ENCODE measurements around the gene FOXB1. TPM values are rescaled to one million over a fixed set of nuclear protein-coding genes. Genes with fewer than 3 reads are reported as not detected.

FOXB1 gene
- total and polyA plus RNA-seq, 7 donors: 0.09 TPM; not detected in 6

DNA sequence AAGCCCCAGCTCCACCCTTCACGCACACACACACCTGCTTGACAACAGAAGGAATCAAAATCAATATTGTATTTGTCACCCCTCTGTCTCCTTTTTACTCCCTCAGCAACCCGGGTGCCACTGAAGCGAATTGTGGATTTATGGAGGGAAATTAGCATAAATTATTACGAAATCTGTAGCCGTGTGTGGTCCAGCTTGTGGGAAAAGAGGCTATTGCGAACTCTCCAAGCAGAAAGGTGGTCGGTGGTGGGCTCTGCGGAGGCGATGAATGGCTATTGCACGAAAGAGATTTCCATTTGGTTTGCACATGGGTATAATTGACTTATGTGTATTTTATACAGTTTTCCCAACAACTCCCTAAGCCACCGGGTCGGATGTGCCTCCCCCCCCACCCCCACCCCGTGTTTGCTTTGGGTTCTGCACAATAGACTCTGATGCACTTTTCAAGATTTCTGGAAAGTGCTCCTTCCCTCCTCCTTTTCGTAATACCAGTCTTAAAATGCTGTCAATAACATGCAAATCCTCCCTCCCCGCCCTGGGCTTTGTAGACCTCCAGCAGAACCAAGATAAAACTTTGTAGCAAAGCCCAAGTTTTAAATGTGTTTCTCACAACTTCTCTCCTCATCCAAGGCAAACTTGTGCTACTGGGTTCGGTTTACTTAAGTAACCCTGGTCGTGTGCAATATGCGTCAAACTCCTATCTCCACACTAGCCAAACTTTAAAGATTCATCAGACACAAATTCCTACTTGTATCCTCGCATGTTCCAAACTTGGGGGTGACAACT, 3.1 kb upstream of the FOXB1 start:
- Histone ChIP-seq H3K4me3 (no peak overlapping the region), H3K27me3 (peaks cover 81 to 100% (median 100%) of the 10 kb centered on the region in 3 donors), H3K4me1 (peaks cover 0 to 45% (median 36%) of the 10 kb centered on the region in 4 donors)

DNA sequence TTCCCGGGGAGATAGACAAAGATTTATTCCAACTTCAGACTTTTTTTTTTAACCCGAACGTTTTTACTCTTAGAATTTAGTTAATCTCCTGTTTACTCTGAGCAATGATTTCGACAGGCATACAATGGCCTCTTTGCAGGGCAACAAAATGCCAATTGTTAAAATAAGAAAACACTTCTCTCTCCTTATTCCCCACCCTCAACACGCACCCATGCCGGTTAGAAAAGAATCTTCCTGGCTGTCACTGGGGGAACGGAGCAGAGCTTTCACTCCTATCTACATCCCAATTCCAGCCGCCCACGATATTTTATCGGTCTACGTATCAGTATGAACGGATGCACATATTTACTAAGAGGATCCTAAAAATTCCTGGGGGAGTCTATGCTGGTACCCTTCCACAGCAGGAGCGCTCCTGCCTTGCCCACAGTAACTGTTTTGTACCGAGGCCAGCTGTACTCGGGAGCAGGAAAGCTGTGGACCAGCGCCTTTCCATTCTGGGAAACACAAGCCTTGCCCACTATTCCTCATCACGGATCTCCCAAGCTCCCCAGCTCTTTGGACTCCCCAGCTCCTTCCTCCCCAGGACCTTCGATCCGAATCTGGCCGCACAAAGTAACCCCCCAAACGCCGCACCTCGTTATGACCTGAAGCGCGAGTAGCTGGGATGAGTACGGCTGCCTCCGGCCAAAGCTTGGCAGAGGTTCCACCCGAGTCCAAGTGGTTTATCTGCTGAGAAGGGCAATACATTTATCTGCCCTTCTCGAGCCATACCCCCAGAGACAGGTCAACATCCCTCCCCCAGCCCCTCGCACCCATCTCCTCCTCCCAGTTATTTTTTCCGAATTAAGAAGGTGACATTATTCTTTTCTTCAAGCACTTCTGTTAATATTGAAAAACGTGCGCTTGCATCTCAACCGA, 2.2 kb upstream of the FOXB1 start:
- peaks cover 84 to 100% (median 100%) of the 10 kb centered on the region in 3 donors for H3K27me3 ChIP-seq
- TF ChIP-seq, protein P1, sequence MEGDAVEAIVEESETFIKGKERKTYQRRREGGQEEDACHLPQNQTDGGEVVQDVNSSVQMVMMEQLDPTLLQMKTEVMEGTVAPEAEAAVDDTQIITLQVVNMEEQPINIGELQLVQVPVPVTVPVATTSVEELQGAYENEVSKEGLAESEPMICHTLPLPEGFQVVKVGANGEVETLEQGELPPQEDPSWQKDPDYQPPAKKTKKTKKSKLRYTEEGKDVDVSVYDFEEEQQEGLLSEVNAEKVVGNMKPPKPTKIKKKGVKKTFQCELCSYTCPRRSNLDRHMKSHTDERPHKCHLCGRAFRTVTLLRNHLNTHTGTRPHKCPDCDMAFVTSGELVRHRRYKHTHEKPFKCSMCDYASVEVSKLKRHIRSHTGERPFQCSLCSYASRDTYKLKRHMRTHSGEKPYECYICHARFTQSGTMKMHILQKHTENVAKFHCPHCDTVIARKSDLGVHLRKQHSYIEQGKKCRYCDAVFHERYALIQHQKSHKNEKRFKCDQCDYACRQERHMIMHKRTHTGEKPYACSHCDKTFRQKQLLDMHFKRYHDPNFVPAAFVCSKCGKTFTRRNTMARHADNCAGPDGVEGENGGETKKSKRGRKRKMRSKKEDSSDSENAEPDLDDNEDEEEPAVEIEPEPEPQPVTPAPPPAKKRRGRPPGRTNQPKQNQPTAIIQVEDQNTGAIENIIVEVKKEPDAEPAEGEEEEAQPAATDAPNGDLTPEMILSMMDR (IDR thresholded peaks at IDR 0.05): no peak
- TF ChIP-seq EP300 (IDR thresholded peaks at IDR 0.05): no peak
- TF ChIP-seq POLR2AphosphoS5 (IDR thresholded peaks at IDR 0.05): no peak
- TF ChIP-seq POLR2A (IDR thresholded peaks at IDR 0.05): no peak
- 7 to 8% methylated on average over 34 of the region's 34 CpGs for WGBS, 2 donors
- peaks cover 0 to 51% (median 37%) of the 10 kb centered on the region in 4 donors for H3K4me1 ChIP-seq
- intact Hi-C loops (cut with DNase I): no loop called here
- no peak for DNase-seq
- no peak overlapping the region for H3K27ac ChIP-seq
- H3K9me3 ChIP-seq: no peaks in the 10 kb centered on the region
- H3K36me3 ChIP-seq: no peaks in the 10 kb centered on the region
- no peak overlapping the region for H3K4me3 ChIP-seq

More for the DNA sequence above, 3.1 kb upstream of the FOXB1 start:
- intact Hi-C loops (cut with DNase I): no loop called here
- Histone ChIP-seq H3K27ac (no peak overlapping the region), H3K9me3 (no peaks in the 10 kb centered on the region), H3K36me3 (no peaks in the 10 kb centered on the region)
- WGBS, 2 donors: 6 to 8% methylated on average over 19 of the region's 19 CpGs
- no peak for DNase-seq
- TF ChIP-seq, protein P1 (IDR thresholded peaks at IDR 0.05): no peak
- TF ChIP-seq EP300 (IDR thresholded peaks at IDR 0.05): no peak
- no peak for TF ChIP-seq POLR2AphosphoS5 (IDR thresholded peaks at IDR 0.05)
- TF ChIP-seq POLR2A (IDR thresholded peaks at IDR 0.05): no peak

DNA sequence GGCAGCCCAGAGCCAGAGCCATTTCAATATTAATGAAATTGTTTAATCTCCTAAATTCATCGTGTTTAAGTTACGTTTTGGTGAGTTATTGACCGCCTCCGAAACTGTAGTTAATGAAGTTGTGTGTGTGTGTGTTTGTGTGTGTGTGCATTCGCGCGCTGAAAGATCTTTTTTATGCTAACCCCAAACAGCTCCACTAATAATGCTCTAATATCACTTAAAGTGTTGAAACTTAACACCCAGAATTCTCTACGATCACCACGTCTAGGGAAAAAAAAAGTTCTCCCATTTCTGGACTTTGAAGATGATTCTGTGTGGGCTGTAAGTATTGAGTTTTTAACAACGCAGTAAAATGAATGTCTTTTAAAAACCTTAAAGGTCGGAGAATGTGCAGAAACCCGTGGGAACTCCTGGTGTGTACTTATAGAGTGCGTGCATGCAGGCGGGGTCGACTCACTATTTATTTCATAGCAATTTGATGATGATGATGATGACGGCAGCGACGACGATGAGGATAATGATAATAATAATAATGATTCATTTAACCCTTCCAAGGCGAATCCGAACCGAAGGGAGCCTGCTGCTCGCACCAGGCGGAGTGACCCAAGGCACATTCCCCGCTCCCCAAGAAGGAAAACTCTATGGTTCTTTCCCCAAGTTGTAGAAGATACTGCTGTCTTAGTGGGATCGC, 1.4 kb upstream of the FOXB1 start:
- Histone ChIP-seq H3K27ac (no peak overlapping the region), H3K4me3 (no peak overlapping the region), H3K9me3 (no peaks in the 10 kb centered on the region), H3K27me3 (peaks cover 82 to 100% (median 100%) of the 10 kb centered on the region in 3 donors), H3K4me1 (peaks cover 0 to 45% (median 31%) of the 10 kb centered on the region in 4 donors), H3K36me3 (no peaks in the 10 kb centered on the region)
- TF ChIP-seq EP300 (IDR thresholded peaks at IDR 0.05): no peak
- no peak for TF ChIP-seq POLR2AphosphoS5 (IDR thresholded peaks at IDR 0.05)
- no peak for TF ChIP-seq POLR2A (IDR thresholded peaks at IDR 0.05)
- TF ChIP-seq, protein P1 (IDR thresholded peaks at IDR 0.05): no peak
- no peak for DNase-seq
- 13 to 16% methylated on average over 26 of the region's 26 CpGs for WGBS, 2 donors
- intact Hi-C loops (cut with DNase I): no loop called here

DNA sequence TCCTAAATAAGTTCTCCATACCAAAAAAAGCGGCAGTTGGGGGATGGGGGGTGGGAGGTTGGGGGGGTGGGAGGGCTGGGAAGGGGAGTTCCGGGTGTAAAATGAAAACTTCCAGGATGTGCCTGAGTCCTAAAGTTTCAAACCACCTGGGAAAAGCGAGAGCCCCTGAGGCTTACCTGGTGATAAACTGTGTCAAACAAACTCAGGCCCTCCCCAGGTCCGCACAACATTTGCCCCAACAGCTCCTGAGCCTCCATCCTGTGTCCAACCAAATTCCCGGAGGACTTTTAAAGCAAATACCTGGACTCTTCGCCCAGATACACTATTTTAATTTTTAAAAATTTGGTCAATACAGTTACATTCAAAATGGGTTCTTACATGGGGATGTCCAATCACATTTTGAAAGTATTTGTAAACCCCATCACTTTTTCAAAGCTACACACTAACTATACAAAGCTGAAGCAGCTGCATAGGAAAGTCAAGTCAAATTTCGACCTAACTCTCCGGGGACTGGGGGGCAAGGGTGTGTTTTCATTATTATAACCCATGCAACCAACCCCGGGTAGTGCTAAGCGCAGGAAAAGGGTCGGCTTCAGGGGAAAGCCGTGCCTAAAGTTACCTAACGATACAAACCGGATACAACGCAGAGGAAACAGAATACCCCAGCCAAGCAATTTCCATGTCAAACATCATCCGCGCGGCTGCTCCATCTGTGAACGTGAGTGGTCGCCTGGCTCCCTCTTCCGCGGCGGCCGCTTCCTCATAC, 685 bp upstream of the FOXB1 start:
- WGBS, 2 donors: 2 to 3% methylated on average over 24 of the region's 24 CpGs
- DNase-seq: no peak
- Histone ChIP-seq H3K4me1 (peaks cover 0 to 45% (median 31%) of the 10 kb centered on the region in 4 donors), H3K36me3 (no peaks in the 10 kb centered on the region), H3K4me3 (peak overlapping the region in 1 of 4 donors; percentile 45), H3K27ac (no peak overlapping the region), H3K9me3 (no peaks in the 10 kb centered on the region), H3K27me3 (peaks cover 83 to 100% (median 100%) of the 10 kb centered on the region in 3 donors)
- intact Hi-C loops (cut with DNase I): no loop called here
- no peak for TF ChIP-seq EP300 (IDR thresholded peaks at IDR 0.05)
- no peak for TF ChIP-seq POLR2AphosphoS5 (IDR thresholded peaks at IDR 0.05)
- TF ChIP-seq, protein P1 (IDR thresholded peaks at IDR 0.05): no peak
- TF ChIP-seq POLR2A (IDR thresholded peaks at IDR 0.05): no peak
